Stimulated activated naive CD8-positive, alpha-beta T cell treated with anti-CD3 and anti-CD28 coated beads, Interleukin-15, Interleukin-2, amounts not matched to agents 100 U/mL and 50 U/mL, for 24 hours (primary cell): ENCODE data around the gene NEURL1B.
"Not testable (repeated sequence)": the region's sequence is repeated elsewhere in the genome, so short reads cannot be mapped to it uniquely, and the experiment has no call there.

Experiments used
- ATAC-seq: fragments of 150-1000 bp; cut with Tn5 transposase; one replicate; pipeline ENCODE4 v1.10.0; 2021
- DNase-seq: peaks from one replicate; pipeline ENCODE4 v3.0.0; 2021

Gene NEURL1B

DNA sequence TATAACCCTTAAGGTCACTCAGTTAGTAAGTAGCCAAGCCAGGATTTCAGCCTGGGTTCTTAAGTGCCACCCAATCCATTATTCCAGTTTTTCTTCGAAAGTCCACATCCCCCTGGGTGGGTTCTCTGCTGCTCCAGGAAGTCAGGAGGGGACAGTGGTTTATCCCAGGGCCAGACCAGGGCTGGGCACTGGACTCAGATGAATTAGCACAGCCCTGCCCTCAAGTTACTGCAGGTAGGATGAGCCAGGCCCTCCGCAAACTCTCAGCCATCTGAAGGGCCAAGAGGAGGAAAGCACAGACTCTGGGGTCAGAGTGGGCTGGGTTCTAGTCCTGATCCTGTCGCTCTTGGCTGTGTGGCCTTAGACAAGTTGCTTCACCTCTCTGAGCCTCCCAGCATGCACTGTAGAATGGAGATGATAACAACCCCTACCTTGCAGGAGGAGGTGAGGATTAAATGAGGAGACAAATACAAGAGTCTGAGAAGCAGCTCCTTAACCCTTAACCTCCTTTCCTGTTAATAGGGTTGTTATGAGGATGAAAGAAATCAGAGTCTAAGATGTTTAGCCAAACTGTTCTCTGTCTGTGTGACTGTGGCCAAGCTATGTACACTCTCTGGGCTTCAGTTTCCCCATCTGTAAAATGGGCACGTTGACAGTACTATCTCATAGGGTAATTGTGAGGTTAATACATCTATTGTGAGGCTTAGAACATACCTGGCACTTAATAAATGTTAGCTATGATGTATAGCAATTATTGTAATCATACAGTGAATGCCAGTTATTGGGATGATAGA lies 6.8 kb upstream of the NEURL1B start:
- no peak for ATAC-seq
- no peak for DNase-seq

DNA sequence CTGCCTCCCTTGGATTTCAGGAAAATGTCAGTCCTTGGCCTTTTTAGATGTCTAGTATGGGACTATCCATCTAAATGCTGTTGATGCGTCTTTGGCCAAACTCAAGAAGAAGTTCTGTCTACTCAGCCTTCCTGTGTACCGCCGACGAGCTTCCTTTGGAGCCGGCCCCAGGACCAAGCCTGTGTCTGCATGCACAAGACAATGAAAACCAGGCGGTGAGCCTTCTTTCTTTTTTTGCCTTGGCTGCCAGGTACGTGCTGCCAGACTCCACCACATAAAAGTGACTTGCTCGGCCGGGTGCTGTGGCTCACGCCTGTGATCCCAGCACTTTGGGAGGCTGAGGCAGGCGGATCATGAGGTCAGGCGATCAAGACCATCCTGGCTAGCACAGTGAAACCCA lies 6.0 kb upstream of the NEURL1B start:
- ATAC-seq (no peak), DNase-seq (no peak)

DNA sequence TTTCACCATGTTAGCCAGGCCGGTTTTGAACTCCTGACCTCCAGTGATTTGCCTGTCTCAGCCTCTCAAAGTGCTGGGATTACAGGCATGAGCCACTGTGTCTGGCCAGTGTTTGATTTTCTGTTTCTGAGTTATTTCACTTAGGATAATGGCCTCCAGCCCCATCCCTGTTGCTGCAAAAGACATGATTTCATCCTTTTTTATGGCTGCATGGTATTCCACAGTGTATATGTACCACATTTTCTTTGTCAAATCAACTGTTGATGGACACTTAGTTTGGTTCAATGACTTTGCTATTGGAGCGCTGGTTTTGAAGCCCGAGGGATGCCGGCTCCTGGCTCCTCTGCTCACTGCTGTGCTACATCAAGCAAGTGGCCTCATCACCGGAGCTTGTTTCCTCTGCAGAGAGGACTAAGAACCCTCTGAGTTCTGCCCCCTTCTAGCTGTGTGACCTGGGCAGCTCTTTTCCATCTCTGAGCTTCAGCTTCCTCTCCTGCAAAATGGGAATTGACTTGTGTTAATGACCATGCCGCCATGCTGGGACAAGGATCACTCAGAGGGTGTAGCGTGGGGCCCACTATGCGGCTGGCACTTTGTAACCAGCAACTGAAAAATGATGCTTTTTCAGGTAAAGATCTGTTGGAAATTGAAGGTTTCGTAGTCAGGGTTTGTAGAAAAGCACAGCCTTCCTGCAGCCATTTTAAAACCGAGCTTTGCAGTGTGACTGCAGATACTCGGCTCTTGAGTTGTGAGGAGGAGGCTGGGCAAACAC lies 4.6 kb upstream of the NEURL1B start:
- no peak for DNase-seq
- ATAC-seq: no peak

DNA sequence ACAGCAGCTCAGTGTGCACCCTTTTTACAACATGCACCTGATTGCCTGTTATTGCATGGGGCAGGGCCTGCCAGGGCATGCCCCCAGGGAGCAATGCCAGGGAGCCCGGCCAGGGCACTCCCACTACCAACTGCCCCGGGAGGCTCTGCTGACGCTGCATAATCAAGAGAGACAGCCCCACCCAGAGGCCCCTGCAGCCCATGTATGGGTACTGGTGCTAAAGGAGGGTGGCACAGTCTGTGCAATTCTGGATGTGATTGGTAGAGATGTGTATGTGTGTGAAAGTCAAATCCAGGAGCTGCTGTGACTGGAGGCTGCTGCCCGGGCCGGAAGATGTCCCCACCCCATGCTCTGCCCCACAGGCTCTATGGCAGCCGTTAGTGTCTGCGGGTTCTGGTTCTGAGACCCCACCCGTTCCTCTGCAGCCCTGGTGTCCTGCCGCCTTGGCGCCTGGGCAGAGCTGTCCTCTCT lies 3.9 kb upstream of the NEURL1B start:
- ATAC-seq (no peak), DNase-seq (no peak)

DNA sequence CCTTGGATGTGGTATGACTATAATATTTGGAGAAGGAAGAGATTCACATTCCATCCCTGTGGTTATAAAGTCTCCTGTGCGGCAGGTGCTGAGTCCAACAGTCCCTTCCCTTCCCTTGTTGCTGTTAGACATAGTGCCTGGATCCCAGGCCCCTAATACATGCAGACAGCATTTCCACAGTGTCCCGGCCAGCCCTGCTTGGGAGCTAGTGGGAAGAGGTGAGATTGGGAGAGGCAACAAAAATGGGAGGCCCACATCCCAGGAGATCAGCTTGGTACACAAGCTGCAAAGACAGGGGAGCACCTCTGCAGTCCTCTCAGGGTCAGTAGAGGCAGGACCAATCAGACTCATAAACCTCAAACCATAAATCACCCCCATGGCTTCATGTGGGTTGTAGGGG lies 3.3 kb upstream of the NEURL1B start:
- no peak for ATAC-seq
- DNase-seq: no peak

DNA sequence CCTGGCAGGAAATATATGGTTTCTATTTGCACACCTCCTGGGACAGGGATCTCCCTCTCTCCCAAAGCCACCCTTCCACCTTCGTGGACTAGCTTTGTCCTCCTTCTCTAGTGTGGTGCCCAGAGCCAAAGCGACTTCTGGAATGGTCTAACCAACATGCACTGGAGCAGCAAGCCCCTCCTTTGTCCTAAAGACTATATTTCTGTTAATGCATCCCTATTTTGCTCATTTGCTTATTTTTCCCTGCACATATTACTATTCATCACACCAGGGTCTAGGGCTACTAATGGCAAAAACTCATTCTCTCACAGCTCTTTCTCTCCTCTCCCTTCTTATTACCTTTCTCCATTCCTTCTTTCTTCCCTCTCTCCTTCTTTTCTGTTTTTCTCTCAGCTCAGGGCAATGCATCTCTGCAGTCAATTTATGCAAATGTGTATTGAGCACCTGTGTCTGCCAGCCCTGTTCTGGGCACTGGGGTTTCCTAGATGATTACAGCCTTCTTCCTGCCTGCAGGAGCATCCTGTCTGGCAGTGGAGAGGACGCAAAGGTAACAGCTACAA lies 2.8 kb upstream of the NEURL1B start:
- no peak for ATAC-seq
- DNase-seq: no peak

DNA sequence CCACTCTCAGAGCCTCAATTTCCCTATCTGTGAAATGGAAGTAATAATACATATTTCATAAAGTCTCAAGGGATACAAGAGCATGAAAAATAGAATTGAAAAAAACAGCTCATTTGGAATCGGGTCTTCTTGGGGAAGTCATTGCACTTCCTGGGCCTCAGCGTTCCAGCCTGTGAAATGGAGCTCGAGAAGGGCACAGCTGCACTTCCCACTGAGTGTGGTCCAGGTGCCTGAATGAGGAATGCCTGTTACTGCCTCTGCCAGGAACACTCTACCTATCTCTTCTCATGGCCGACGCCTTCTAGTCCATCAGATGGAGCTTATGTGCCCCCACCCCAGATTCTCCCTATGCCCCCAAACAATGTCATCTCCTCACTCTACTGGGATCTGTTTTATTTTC lies 924 bp upstream of the NEURL1B start:
- ATAC-seq: no peak
- DNase-seq: no peak

DNA sequence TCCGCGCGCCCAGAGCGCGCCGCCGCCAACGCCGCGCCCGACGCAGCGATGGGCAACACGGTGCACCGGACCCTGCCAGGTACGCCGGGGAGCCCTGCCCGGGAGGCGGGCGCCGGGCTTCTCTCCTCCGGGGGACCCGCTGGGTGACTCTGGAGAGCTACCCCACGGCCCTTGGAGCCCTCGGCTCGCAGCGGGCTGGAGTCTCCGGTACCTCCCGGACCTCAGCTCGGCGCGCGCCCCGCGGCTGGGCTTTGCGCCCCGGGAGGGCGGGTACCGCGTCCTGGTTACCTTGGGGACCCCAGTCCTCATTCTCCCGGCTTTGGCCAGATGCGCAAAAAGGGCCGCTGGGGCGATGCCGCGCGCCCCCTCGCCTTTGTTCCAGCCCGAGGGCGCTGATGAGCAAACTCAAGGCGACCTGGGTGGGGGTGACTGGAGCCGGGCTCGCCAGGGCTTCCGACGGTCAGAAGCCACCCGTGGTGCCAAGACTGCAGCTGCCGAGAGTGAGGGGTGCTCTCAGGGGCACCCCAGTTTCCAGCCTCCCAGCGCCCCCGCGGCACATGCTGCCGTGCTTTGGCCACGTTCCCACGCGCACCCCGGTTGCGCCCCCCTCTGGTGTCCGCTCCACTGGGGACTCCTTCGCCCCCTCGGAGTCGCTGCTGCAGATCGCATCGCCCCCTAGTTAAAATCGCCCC lies 442 bp downstream of the NEURL1B start:
- DNase-seq: no peak
- no peak for ATAC-seq

DNA sequence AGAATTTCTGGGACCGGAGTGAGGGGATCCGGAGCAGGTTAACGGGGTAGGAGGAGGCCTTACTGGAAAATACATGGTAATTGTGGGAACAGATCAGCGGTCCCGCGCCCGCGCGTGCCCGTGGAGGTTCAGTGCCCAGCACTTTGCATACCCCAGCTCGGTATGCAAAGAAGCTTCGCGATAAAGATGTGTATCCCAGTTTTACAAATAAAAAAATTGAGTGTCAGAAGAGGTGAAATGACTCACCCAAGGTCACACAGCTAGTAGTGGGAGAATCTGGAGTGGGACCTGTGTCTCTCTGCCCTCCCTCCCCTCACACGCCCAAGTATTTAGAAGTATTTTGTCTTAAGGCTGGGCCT lies 967 bp downstream of the NEURL1B start:
- no peak for DNase-seq
- no peak for ATAC-seq

DNA sequence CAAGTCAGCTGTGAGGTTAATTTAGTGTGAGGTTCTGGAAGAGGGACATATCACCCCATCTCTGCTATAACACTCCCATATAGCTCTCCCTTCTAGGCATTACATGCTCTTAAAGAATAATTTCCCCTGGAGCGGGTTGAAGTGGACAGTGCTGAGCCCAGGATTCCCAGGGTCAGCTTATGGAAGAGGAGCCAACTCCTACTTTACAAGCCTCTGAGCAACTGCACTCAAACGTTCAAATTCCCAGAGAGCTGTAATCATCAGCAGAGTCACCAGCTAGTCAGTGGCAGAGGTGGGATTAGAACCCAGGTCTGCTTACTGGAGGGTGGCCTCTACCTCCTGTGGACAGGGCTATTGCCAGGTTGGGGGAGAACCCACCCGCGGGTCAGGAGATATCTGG lies 1.4 kb downstream of the NEURL1B start:
- no peak for DNase-seq
- no peak for ATAC-seq

DNA sequence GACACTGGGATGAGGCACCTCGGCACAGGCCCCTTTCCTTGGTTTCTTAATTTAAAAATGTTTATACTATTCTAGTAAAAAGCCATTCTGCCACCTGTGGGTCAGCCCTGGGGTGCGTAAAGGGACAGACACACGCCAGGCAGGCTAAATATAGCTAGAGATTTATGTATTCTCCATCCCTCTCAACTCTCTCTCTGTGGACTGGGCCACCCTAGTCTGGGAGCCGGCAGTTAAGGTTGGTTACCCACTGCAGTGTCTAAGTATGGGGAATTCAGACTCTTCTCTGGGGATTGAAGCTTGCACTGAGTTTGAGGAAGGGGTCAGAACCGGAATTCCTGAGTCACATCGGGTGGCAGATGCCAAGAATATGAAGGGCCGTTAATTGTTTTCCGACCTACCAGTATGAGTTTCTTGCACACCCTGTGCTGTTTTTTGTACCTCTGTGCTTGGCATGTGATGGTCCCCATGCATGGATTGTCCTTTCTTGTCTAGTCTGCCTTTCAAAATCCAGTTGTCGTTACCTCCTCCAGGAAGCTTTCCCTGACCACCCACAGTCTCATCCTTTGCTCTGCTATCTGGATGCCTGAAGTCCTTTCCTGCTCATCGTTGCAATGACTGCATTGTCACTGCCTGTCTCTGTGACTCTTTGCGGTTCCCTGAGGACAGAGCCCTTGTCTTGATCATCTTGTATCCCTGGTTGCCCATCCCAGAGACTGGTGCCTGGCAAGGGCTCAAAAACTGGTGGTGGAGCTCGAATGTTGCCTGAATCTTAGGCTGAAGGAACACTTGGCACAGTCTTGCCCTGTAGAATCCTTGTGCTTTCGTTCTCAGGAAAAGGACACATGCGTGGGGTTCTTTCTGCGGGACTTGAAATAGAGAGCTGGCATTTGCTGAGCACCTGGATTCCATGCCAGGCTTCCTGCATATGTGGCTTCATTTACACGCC lies 2.1 kb downstream of the NEURL1B start:
- ATAC-seq (no peak), DNase-seq (no peak)

DNA sequence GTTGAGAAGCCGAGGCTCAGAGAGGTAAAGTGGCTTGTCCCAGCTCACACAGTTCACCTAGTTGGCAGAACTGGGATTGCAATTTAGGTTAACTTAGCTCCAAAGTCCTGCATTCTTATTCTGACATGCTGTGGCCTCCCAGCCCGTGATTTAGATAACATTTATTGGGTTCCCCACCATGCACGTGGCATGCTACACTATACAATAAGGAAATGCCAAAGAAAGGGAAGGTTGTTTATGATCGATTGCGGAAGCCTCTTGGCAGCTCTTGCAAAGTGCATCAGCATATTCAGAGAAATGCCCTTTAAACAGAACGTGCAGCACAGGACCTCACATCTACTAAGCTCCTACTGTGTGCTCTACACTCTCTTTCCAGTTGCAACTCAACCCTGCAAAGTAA lies 3.2 kb downstream of the NEURL1B start:
- ATAC-seq: no peak
- no peak for DNase-seq

DNA sequence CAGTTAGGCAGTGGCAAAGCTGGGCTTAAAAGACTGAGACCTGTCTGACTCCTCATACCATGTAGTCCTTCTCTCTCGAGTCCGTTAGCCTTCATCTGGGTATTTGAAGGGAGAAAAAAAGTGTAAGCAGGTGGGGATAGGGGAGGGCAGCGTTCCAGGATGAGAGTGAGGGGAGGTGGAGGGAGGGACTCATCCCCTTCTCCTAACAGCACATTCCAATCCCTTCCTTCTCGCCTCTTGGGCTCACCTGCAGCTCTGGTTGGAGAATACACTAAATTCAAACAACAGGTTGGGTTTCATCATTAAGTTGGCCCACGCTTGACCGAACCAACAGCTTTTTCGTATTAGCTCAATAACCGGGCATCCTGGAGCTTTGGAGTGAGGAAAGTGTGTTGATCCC lies 3.6 kb downstream of the NEURL1B start:
- no peak for DNase-seq
- ATAC-seq: no peak

DNA sequence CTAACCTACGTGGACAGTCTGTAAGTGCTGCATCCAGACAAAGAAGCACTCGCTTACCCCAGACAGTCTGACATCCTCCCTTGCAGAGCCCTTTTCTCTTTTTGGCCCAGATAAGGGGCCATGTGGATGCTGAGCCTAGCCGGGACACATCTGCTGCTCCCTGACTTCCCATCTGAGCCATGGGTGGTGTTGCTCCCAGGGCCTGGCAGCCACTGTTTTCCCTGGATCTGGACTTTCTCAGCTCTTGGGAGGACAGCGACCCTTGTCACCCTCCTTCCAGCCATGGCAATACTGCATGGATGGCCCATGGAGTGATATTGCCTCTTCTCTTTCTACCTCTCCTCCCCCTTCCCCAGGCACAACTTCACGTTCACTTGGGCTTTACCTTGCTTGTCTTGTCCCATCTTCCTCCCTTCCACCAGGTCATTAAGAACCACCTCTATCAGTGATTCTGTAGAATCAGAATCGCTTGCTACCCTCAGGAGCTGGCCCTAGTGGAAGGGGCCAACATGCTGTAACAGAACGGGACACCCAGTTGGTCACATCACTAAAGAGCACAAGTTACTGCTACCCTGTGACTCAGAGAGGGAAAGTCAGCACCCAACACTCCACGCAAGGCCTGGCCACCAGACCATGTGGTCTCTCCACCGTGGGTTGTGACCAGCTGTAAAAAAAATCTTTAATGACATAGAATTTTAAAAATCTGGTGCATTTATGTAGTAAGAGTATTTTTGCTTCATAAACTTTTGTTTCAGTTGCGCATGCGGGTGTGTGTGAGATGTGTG lies 4.4 kb downstream of the NEURL1B start:
- DNase-seq: no peak
- no peak for ATAC-seq

DNA sequence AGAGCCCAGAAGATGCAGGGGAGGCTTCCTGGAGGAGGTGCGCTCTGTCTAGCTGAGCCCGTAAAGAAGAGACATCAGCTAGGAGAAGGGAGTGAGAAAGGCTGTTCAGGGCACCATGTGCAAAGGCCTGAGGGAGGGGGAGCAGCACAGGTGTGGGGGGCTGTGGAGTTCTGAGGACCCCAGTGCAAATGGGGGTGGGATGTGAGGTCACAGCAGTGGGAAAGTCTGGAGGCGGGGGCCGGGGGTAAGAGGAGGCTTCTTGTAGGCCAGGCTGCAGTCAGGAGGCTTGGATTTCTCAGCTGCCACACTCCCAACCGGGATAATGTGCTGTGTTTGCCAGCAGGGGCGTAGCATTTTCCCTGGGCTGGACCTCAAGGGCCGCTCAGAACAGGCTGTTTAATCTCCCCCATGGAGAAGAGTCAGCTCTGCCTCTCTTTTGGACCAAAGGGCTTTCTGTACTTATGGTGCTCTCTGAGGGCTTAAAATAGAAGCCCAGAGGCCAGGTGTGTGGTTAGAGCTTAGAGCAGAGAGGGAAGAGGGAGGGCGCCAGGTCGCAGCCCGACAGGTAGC lies 5.7 kb downstream of the NEURL1B start:
- ATAC-seq (no peak), DNase-seq (no peak)

DNA sequence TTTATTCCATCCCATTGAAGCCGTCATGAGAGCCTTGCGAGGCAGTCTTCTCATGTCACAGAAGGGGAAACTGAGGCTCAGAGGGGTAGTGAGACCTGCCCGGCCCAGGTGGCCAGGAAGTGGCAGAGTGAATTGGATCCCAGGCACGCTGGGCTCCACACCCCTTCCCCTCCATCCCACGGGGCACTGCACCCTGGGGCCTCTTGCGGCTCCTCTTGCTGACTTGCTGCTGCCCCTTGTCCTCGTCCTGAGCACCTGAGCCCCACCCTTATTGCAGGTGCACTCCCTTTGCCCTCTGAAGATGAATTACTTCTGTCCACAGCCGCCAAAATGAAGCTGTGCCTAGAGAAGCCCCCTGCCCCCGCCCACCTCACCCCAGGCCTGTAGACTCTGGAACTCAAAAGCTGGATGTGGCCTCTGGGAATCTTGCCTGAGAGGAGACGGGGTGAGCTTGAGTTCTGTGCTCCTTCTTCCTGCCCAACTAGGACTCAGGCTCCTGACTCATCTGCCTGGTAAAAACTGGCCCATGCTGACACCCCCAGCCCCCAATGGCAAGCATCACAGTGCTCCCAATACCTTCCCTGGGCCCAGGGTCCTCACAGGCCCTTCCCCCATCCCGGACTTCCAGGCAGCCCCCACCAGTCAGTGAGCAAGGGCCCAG lies 6.4 kb downstream of the NEURL1B start:
- DNase-seq (no peak), ATAC-seq (no peak)

DNA sequence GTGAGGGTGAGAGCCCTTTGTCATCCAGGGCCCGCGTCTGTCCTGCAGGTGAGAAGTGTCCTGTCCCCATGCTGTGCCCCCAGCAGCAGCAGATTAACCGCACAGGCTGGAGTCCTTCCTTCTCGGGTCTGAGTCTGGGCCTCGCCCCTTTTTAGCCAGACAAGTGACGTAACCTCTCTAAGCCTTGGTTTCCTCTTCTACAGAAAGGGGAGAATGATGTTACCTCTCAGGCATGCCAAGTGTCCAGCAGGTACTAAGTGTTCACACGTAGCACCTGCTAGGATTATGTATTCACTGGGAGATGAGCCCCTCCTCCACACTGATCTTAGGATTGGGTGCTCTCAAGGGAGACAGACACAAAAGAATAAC lies 6.9 kb downstream of the NEURL1B start:
- DNase-seq: no peak
- ATAC-seq: no peak

DNA sequence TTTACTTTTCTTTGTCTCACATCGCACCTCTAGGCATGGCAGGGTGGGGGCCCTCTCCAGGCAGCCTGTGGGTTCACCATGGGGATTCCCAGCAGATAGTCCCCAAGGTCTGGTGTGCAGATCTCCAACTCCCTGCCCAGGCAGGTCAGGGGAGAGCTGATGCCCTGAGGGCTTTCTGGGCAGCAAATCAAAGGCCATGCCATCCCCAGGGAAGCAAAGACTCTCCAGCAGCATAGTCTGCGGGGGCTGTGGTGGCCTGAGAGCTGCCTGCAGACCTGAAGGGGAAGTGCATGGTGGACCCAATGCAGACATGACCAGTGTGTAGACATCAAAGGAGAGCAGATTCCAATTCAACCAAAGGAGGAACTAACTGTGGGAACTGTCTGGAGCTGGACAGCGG lies 7.7 kb downstream of the NEURL1B start:
- ATAC-seq (no peak), DNase-seq (no peak)

DNA sequence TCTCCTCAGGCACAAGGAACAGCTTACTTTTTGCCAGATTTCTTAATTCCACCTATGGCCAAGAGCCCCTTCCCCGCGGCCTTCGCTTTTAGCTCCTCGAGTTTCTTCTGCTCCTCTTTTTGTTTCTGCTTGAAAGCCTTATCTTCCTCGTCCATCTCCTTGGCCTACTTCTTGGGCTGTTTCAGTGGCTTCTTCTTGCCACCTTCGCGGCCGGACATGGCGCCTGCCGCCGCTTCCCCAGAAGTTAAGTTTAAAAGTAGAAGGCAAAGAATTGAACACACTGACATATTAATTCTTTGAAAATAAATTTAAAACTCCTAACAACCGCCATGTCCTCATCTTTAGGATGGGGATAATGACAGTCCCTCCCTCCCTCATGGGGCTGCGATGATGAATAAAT lies 15.4 kb downstream of the NEURL1B start:
- DNase-seq, ATAC-seq: not testable (repeated sequence)
